A549 (cell line): ENCODE measurements around the gene EXOSC3.

ENCODE experiments used
- CBX2 ChIP-seq: fragments of 200-600 bp; sonication (generic); IDR thresholded peaks from 2 replicates; pipeline ENCODE4 v1.6.1; 2016; ENCODE audit warnings: low read depth, mild to moderate bottlenecking, borderline replicate concordance
- HOXA7 ChIP-seq: fragments of 250-450 bp; sonication (Bioruptor Pico); IDR thresholded peaks from 2 replicates; pipeline ENCODE4 v1.5.0; 2020; ENCODE audit warnings: mild to moderate bottlenecking, moderate library complexity
- NPAS2 ChIP-seq: fragments of 250-450 bp; sonication (Bioruptor Pico); IDR thresholded peaks from 2 replicates; pipeline ENCODE4 v1.8.0; 2022; ENCODE audit warnings: mild to moderate bottlenecking, moderate library complexity, borderline replicate concordance
- RAD21 ChIP-seq, 2 experiments: fragments of >200 bp in 1 of 2; sonication (Bioruptor Twin) in 1 of 2; formaldehyde crosslinking in 1 of 2; IDR thresholded peaks in 1 of 2; conservative IDR thresholded peaks in 1 of 2; 2 replicates in 1 of 2; 3 replicates in 1 of 2; pipeline ENCODE4 v1.6.1; 2012 to 2018; ENCODE audit warnings: inconsistent platforms in 1 of 2
- TF ChIP-seq, protein P1 (sequence below): fragments of >200 bp; sonication (Bioruptor Twin); formaldehyde crosslinking; IDR thresholded peaks from 3 replicates; pipeline ENCODE4 v1.5.1; 2016
- TF ChIP-seq, protein P2 (sequence below): fragments of >200 bp; sonication (Bioruptor Twin); formaldehyde crosslinking; IDR thresholded peaks from 3 replicates; pipeline ENCODE4 v1.6.1; 2016
- TF ChIP-seq, protein P3 (sequence below): fragments of 450-650 bp; IDR thresholded peaks from 2 replicates; pipeline ENCODE4 v1.6.1; 2014; ENCODE audit warnings: antibody characterized with exemption

DNA sequence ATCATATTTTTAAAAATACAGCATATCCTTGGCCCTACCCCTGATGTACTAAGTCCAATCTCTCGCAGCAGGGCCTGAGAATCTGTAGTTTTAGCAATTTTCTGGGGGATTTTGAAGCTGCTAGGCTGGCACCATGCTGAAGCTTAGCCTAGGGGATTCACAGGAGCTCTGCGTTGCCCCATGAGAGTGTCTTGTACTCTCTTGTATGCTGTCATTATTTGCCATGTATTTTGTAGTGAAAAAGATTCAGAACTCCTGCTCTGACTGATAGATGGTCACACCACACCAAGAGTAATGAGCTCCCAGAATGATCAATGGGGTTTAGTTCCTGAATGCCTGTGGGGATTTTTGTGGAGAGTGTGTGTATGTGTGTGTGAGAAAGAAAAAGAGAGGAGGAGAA, 51.9 kb downstream of the EXOSC3 start:
- TF ChIP-seq CBX2 (no peak), RAD21 (conservative IDR thresholded peaks at IDR 0.05 in 1 of 2, IDR thresholded peaks at IDR 0.05 in 1 of 2) (no peak), HOXA7 (CRISPR knock-in tag) (no peak), NPAS2 (CRISPR knock-in tag) (no peak)
- TF ChIP-seq, protein P1, sequence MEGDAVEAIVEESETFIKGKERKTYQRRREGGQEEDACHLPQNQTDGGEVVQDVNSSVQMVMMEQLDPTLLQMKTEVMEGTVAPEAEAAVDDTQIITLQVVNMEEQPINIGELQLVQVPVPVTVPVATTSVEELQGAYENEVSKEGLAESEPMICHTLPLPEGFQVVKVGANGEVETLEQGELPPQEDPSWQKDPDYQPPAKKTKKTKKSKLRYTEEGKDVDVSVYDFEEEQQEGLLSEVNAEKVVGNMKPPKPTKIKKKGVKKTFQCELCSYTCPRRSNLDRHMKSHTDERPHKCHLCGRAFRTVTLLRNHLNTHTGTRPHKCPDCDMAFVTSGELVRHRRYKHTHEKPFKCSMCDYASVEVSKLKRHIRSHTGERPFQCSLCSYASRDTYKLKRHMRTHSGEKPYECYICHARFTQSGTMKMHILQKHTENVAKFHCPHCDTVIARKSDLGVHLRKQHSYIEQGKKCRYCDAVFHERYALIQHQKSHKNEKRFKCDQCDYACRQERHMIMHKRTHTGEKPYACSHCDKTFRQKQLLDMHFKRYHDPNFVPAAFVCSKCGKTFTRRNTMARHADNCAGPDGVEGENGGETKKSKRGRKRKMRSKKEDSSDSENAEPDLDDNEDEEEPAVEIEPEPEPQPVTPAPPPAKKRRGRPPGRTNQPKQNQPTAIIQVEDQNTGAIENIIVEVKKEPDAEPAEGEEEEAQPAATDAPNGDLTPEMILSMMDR, result no peak
- TF ChIP-seq, protein P2, sequence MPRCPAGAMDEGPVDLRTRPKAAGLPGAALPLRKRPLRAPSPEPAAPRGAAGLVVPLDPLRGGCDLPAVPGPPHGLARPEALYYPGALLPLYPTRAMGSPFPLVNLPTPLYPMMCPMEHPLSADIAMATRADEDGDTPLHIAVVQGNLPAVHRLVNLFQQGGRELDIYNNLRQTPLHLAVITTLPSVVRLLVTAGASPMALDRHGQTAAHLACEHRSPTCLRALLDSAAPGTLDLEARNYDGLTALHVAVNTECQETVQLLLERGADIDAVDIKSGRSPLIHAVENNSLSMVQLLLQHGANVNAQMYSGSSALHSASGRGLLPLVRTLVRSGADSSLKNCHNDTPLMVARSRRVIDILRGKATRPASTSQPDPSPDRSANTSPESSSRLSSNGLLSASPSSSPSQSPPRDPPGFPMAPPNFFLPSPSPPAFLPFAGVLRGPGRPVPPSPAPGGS, result no peak
- TF ChIP-seq, protein P3, sequence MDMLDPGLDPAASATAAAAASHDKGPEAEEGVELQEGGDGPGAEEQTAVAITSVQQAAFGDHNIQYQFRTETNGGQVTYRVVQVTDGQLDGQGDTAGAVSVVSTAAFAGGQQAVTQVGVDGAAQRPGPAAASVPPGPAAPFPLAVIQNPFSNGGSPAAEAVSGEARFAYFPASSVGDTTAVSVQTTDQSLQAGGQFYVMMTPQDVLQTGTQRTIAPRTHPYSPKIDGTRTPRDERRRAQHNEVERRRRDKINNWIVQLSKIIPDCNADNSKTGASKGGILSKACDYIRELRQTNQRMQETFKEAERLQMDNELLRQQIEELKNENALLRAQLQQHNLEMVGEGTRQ, result no peak
